Measurements from ENCODE around the gene ZNF683. TPM values are rescaled to one million over a fixed set of nuclear protein-coding genes. Genes with fewer than 3 reads are reported as not detected.
A peak's percentile ranks its signal among the peaks of the same experiment; 100 is the strongest.
"Not testable (repeated sequence)": the region's sequence is repeated elsewhere in the genome, so short reads cannot be mapped to it uniquely, and the experiment has no call there.

The ZNF683 gene
- not detected for total RNA-seq

DNA sequence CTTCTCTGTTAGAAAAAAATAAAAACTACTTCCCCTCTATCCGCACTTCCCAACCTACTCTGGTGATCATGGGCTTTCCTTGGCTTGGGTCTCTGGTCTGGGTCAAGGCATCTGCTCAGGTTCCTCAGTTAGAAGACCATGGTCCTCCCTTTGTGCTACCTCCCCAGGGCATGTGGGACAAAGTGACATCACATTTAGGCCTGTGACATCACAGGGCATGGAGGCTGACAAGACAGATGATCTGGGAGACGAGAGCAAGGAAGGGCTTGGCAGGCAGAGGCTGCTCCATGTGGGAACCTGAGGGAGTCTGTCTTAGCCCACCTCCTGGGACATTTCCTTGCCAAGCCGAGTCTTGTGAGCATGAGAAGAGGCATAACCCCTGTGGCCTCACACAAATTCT, at the start of gene ZNF683:
Gene ZNF683 (minus strand): TSS at position 140 of the 400 bp plus-strand sequence. CDS start 4,179 bp downstream, outside the sequence.
- not testable (repeated sequence) for DNase-seq

DNA sequence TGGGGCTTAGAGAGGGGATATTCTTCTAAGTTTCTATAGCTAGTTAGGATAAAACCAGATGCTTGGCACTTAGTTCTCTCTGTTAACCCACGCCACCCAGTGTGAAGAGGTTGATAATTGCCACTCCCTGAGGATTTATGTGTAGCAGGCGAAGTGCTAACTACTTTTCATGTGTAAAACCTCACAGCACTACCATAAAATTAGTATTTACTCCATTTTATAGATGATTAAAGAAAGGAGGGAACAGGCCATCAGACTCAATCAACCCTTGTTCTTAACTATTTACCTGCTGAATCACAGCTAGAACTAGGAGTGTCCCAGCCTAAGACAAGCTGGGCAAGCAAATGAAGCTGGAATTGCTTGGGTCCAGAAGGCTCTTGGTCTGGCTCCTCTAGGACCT, 46.9 kb upstream of the ZNF683 start:
- DNase-seq, result no peak

DNA sequence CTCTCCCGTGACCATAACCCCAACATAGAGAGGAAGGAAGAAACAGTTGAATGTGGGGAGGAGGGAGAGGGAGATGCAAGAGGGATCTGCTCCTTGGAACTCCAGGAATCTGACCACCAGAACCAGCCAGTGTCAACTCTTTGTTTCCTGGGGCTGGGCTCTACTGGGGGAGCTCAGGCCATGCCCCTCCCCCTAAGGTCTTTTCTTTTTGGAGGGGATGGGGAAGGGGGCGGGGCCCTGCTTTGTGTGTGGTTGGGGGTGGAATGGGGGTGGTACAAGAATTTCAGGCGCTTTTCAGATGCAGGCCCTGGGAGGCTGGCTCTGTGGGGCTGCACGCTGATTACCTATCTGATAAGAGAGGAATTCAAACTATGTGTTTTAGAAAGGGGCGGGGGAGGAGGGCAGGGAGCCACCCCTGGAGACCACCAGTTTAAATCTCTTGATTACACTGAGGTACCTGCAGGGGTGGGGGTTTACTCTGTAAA, 46.4 kb upstream of the ZNF683 start:
- DNase-seq, result no peak

DNA sequence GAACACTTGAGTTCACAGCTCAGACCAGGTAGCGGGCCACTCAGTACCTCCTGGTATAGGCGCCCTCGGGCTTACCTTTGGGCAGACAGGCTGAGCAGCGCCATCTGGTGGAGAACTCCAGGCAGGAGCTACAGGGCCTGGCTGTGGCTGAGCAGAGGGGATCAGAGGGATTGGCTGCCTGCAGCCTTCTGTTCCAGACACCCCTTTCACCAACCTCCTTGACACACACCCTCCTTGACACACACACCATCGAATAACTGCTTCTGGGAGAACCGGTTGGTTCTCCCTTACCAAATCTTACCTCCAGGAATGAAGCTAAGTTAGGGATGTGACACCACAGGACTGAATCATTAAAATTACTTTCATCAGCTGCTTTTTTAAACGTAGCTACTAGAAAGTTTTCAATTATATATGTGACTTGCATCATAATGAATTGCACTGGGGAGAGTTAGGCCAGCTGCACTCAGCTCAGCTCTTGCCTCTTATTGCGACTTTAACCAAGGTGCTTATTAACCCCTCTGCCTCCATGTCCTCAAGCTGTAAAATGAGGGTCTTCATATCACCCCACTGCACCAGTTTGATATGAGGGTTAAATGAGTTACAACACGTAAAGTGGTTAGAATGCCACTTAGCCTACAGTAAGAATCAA, 44.7 kb upstream of the ZNF683 start:
- peak; percentile 12 for DNase-seq

DNA sequence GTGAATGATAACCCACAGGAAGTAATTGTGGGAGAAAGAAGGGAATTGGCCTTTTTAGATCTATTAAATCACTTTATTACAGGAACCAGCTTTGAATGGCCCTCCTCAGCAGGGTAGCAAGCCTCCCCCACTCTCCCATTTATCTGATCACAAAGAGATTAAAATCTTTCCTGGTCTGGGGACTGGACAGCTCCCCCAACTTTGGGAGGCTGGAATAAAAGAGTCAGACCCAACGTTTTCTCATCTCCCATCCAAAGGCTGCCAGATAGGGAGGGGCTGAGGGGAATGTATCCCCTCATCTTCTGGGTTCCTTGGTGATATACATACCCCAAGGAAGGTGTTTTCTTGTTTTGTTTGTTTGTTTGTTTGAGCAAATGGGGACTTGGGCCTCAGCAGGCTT, 40.5 kb upstream of the ZNF683 start:
- DNase-seq, result no peak

DNA sequence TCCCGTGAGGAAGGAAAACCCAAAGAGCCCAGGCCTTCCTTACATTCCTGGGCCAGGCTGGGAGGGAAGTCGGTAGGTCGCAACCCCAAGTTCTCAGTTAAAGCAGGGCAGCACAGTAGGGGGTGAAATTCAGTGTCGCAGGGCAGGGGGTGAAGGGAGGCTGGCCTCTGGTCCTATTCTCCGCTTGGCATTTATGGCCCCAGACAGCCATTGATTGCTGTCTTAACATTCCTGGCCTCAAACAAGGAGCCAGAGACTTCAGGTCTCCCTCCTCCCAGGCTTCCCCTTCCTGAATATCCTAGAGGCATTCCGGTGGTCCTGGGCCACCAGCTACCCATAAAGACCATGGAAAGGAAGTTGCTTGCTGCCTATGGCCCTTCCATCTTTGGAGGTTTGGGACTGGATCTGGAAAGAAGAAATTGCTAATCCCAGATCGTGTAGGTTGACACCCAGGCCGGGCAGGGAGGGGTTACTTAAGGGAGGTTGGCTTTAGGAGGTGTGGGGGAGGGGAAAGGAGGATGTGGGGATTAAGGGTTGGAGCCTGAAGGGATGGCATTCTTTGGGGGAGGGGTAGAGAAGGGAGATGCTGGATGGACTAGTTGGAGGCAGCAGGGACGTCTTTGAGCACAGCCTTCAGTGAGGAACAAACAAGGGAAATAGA, 39.8 kb upstream of the ZNF683 start:
- no peak for DNase-seq

DNA sequence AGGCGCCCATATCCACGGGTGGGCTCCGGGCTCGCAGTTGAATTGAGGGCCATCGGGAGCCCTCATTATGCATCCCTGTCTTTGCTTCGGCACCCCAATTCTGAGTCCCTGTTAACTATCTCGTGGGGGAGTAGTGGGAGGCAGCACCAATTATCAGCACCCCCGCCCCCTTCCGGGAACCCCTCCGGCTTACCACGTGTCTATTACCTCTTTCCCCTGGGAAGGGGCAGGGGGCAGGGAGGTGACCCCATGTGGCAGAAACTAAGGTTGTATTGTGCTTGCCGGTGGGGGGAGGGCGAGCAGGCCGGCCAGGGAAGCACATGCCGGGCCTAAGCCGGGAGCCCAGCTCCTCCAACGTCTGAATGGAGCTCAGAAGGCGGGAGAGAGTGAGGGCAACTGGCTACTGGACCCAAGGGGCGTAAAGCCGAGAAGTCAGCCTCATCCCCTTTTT, 39.1 kb upstream of the ZNF683 start:
- DNase-seq, result no peak

DNA sequence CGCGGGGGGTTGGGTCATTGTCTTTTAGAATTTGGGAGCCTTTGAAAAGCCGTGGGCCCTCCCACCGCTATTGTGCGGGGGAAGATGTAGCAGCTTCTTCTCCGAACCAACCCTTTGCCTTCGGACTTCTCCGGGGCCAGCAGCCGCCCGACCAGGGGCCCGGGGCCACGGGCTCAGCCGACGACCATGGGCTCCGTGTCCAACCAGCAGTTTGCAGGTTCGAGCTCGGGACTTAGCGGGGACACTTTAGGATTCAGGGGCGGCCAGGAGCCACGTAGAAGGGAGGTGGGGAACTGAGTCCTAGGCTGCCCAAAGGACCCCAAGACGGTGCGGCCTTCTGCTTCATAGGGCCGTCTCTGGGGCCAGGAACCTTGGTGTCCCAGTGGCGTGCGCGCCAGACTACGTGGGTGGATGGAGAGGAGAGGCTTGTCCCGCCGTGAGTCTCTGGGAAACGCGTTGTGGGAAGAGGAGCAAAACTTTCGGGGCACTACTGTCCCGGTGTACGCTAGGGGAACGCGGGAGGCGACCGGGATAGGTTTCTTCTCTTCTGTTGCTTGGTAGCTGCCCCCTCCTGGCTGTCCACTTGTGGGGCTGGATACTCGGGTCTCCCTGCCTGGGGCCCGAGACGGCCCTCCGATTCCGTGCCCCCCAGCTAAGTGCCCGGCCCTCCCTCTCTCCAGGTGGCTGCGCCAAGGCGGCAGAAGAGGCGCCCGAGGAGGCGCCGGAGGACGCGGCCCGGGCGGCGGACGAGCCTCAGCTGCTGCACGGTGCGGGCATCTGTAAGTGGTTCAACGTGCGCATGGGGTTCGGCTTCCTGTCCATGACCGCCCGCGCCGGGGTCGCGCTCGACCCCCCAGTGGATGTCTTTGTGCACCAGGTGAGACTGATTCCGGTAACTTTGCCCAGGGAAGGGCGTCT, 38.4 kb upstream of the ZNF683 start, which contains the start of gene LIN28A:
Gene LIN28A (plus strand): TSS at position 112 of the 918 bp plus-strand sequence. CDS start 75 bp downstream, at position 187.
- DNase-seq, result no peak

DNA sequence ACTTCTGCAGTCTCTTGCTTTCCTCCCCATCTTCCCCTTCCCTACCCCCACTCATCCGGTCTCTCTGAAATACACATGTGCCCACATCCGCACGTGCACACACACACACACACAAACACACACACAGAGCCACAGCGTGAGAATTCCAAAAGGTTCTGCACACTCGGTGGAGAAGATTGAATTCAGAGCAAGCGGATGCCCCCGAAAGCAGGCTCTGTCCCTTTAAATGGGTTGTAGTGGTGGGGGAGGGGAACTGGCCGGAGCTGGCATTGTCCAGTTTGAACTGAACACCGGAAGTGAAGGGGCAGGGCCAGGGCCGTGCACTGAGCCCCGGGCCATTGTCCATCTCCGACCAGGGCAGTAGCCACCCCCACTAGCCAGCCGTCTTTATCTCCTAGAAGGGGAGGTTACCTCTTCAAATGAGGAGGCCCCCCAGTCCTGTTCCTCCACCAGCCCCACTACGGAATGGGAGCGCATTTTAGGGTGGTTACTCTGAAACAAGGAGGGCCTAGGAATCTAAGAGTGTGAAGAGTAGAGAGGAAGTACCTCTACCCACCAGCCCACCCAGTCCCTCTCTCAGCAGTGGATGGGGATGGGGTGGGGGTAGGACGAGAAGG, 36.7 kb upstream of the ZNF683 start:
- no peak for DNase-seq

DNA sequence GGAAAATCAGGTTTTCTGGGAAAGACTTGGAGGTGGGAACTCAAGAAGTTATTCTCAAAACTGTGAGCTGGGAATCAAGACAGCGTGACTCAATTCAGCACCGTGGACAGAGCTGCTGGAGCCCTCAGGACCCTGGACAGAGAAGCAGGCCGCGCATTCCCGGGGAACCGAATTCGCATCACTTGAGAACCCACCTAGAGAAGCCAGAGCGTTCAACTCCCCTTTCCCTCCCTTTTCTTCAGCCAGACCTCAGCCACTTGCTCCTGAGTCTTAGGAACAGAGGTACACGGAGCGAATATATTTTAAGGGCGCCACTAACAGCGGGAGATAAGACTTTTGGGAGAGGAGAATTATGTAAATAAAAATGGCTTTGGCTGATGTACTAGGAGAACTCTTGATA, 36.1 kb upstream of the ZNF683 start:
- peak; percentile 15 for DNase-seq

DNA sequence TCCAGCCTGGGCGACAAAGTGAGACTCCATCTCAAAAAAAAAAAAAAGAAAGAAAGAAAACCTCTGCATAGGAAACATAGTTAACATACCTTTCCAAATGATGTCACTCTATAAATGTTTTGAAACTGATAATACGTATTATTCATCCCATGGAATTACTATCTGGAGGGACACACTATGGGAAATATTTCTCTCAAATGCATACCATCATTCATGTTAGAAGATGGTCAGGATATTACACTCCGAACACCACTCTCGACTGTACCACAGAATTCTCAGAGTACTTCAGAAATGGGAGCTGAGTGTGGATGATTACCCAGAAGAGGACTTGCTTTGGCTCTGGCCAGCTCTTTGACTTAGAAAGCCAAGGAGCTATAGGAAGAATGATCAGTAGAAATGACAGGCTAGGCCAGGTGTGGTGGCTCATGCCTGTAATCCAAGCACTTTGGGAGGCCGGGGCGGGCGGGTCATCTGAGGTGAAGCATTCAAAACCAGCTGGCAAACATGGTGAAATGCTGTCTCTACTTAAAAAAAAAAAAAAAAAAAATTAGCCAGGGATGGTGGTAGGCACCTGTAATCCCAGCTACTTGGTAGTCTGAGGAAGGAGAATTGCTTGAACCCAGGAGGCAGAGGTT, 32.8 kb upstream of the ZNF683 start:
- no peak for DNase-seq

DNA sequence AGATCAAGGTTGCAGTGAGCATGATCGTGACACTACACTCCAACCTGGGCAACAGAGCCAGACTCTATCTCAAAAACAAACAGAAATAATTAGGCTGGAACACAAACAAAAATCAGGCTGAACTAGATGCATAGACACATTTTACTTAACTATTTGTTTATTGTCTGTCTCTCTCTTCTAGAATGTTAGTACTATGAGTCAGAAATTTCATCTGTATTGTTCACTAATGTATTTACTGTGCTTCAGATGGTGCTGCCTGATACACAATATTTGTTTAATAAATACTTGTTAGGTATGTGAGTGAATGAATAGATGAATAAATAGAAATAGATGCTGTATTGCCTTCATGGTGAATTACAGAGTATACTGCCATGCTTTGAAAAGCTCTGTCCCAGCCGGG, 32.1 kb upstream of the ZNF683 start:
- DNase-seq, result no peak

DNA sequence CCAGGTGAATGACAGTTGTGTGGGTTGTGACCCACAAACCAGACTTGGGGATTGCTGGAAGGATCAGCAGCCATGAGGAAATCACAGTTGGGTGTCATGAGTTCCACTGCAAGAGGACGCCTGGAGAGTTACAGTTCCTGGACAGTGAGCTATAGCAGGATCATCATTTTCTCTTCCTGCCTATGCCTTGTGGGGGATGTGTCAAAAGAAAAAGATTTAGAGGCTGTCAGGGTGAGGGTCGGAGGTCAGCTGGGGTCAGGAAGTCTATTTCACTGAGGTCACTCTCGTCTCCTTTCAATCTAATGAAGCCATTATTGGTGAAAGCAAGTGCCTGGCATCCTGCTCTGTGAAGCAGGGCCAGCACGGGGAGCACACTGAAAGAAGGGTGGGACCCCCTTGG, 31.1 kb upstream of the ZNF683 start:
- DNase-seq, result no peak

DNA sequence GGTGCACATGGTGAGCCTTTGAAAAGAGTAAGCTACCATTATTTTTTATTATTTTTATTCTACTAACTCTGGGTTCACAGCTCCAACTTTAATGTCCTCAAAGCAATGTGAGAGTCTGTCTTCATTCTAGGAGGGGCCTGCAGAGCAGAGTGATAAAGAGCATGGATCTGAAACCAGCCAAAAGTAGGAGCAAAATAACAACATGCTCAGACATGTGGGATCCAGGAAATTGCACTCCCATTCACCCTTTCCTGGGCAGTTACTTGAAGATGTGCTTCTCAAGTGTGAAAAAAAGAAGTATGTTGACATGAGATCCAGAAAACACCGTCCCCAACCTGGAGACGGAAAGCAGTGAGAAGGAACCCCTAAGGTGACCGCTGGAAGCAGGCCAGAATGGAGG, 29.3 kb upstream of the ZNF683 start:
- no peak for DNase-seq

DNA sequence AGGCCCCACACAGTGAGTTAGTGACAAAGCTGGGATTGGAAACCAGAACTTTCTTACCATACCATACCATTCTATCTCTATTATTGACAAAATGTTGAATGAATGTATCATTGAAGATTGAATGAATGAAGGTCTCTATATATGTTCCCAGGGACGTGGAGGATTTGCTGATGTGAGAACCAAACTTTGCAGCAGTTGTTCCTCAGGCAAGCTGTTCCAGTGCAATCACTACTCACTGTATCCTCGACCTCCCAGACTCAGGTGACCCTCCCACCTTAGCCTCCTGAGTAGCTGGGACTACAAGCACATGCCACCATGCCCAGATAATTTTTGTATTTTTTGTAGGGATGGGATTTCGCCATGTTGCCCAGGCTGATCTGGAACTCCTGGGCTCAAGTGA, 26.5 kb upstream of the ZNF683 start:
- no peak for DNase-seq

DNA sequence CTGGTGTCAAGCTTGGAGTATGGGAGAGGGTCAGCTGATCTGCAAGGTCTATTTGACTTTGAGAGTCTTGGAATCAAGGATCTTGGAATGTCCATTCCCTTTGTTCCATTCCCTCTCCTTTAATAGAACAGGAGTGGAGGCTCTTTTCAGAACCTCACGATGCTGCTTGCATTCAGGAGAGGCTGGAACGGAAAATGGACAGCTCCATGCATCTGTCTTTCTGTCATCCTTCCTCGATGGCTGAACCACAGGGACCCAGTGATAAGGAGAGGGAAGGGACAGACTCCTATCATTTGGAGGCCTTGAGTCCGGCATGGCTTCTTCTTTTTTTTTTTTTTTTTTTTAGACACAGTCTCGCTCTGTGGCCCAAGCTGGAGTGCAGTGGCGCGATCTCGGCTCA, 23.2 kb upstream of the ZNF683 start:
- no peak for DNase-seq

DNA sequence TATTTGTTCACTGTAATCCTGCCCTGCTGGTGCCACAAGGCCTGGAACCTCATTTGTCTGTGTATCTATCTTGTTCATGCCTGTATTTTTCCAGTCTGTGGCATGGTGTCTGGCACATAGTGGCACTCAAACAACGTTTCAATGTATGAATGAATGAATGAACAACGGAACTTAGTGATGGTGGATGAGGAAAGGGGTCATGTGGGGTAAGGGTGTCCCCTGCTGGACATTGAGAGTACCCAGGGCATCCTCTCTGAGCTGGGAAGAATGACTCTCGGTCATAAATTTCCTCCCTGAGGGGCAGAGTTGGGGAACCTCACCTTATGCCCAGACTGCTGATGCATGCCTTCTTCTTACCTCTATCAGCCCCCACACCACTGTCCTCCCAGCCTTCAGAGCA, 18.9 kb upstream of the ZNF683 start:
- no peak for DNase-seq

DNA sequence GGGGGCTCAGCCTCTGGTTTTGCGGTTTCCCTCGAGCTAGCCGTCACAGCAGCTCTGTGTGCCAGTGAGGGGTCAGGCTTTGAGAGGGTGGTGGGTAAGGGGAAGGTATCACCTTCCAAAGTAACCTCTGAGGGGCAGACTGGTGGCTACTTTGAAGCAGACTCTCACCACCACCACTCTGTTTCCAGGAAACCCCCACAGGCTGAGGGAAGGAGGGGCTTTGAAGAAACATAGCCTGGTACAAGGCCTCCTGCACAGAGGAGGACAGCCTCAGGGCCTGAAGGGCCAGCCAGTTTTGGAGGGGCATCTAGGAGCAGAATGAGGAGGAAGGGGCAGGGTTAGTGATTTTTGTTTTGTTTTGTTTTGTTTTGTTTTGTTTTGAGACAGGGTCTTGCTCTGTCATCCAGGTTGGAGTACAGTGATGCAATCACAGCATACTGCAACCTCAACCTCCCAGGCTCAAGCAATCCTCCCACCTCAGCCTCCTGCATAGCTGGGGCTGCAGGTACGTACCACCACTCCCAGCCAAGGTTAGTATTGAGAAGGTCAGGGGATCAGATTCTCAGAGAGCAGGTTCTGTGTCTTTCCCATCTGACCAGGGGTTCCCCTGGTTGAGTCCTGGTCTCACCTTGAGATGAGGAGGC, 17.2 kb upstream of the ZNF683 start:
- no peak for DNase-seq

DNA sequence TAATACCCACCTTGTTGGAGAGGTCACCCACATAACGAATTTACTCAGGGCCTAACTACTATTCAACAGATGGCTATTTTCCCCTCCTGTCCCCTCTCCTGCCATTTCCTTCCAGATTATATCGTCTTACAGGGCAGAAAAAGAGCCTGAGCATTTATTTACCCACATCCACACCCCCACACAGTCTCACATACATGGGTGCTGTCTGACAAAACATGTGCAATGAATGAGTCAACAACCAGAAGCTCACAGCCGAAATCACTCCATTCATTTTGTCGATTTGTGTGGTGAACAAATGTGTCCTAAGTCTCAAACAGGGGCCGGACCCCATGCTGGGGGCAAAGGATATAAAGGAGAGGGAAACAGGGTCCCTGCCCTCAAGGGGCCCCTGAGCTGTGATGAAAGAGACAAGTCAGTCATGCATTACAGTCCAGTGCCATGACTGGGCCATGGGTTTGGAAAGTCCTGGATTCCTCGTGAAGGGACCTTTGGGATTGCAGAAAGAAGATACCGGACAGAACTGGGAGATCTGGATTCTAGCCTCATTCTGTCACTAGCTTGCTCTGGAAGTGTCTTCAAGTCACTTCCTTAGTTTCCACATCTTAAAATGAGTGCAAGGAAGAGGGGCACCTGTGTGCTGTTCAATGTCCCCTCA, 16.4 kb upstream of the ZNF683 start:
- no peak for DNase-seq

DNA sequence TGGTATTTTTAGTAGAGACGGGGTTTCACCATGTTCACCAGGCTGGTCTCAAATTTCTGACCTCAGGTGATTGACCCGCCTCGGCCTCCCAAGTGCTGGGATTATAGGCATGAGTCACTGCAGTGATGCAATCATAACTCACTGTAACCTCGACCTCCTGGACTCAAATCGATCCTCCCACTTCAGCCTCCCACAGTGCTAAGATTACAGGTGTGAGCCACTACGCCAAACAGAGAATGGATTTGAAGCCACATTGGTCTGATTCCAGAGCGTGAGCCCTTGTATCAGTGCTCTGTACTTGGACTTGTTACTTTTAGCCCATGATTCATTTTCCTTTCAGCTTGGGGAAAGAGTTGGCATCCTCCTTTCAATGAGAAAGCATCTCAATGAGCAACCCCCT, 14.9 kb upstream of the ZNF683 start:
- DNase-seq, result no peak

DNA sequence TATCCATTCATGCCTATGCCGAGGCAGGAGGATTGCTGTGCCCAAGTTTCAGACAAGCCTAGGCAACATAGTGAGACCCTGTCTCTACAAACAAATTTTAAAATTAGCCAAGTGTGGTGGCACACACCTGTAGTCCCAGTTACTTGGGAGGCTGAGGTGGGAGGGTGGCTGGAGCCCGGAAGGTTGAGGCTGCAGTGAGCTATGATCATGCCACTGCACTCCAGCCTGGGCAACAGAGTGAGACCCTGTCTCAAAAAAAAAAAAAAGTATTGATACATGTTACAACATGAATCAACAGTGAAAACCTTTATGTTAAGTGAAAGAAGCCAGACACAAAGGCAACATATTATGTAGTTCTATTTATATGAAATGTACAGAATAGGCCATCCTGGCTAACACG, 12.5 kb upstream of the ZNF683 start:
- not testable (repeated sequence) for DNase-seq
